ENCODE measurements around the gene AGXT.

AGXT gene

DNA sequence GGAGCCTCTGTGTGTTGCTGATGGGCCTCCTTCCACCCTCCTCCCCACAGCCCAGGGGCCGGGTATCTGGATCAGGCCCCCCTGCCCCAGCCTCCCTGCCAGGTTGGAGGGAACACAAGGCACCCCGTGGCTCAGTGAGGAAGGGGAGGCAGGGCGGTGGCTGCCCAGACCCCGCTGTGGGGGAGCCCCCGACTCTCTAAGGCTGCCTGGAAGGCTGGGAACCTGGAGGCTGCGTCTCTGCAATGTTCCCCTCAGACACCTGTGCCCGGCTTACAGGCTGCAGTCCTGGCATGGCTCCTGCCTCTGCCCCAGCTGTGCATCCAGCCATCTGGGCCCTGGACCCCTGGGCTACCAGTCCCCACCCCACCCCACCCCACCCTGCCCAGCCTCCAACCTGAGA lies 27.8 kb downstream of the AGXT start:
- Histone ChIP-seq H3K27me3 (ENCODE audit: insufficient read depth, poor library complexity, severe bottlenecking) (no peaks in the 10 kb centered on the region), H3K27ac (replicated peaks) (no peak overlapping the region), H3K4me3 (replicated peaks; ENCODE audit: insufficient read depth, low read length) (no peak overlapping the region)
- TF ChIP-seq, protein P1, sequence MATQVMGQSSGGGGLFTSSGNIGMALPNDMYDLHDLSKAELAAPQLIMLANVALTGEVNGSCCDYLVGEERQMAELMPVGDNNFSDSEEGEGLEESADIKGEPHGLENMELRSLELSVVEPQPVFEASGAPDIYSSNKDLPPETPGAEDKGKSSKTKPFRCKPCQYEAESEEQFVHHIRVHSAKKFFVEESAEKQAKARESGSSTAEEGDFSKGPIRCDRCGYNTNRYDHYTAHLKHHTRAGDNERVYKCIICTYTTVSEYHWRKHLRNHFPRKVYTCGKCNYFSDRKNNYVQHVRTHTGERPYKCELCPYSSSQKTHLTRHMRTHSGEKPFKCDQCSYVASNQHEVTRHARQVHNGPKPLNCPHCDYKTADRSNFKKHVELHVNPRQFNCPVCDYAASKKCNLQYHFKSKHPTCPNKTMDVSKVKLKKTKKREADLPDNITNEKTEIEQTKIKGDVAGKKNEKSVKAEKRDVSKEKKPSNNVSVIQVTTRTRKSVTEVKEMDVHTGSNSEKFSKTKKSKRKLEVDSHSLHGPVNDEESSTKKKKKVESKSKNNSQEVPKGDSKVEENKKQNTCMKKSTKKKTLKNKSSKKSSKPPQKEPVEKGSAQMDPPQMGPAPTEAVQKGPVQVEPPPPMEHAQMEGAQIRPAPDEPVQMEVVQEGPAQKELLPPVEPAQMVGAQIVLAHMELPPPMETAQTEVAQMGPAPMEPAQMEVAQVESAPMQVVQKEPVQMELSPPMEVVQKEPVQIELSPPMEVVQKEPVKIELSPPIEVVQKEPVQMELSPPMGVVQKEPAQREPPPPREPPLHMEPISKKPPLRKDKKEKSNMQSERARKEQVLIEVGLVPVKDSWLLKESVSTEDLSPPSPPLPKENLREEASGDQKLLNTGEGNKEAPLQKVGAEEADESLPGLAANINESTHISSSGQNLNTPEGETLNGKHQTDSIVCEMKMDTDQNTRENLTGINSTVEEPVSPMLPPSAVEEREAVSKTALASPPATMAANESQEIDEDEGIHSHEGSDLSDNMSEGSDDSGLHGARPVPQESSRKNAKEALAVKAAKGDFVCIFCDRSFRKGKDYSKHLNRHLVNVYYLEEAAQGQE (IDR thresholded peaks at IDR 0.05; ENCODE audit: insufficient replicate concordance, low read depth), result no peak
- TF ChIP-seq, protein P2, sequence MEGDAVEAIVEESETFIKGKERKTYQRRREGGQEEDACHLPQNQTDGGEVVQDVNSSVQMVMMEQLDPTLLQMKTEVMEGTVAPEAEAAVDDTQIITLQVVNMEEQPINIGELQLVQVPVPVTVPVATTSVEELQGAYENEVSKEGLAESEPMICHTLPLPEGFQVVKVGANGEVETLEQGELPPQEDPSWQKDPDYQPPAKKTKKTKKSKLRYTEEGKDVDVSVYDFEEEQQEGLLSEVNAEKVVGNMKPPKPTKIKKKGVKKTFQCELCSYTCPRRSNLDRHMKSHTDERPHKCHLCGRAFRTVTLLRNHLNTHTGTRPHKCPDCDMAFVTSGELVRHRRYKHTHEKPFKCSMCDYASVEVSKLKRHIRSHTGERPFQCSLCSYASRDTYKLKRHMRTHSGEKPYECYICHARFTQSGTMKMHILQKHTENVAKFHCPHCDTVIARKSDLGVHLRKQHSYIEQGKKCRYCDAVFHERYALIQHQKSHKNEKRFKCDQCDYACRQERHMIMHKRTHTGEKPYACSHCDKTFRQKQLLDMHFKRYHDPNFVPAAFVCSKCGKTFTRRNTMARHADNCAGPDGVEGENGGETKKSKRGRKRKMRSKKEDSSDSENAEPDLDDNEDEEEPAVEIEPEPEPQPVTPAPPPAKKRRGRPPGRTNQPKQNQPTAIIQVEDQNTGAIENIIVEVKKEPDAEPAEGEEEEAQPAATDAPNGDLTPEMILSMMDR (IDR thresholded peaks at IDR 0.05; ENCODE audit: insufficient read depth, low read length), result no peak
- no peak for TF ChIP-seq POLR2AphosphoS5 (IDR thresholded peaks at IDR 0.05; ENCODE audit: low read depth)
- TF ChIP-seq GABPA (IDR thresholded peaks at IDR 0.05; ENCODE audit: low read depth), result no peak
- TF ChIP-seq SPI1 (IDR thresholded peaks at IDR 0.05; ENCODE audit: borderline replicate concordance, low read depth), result no peak
- no peak for DNase-seq (ENCODE audit: low read depth in 1 of 2, low spot score in 1 of 2)

DNA sequence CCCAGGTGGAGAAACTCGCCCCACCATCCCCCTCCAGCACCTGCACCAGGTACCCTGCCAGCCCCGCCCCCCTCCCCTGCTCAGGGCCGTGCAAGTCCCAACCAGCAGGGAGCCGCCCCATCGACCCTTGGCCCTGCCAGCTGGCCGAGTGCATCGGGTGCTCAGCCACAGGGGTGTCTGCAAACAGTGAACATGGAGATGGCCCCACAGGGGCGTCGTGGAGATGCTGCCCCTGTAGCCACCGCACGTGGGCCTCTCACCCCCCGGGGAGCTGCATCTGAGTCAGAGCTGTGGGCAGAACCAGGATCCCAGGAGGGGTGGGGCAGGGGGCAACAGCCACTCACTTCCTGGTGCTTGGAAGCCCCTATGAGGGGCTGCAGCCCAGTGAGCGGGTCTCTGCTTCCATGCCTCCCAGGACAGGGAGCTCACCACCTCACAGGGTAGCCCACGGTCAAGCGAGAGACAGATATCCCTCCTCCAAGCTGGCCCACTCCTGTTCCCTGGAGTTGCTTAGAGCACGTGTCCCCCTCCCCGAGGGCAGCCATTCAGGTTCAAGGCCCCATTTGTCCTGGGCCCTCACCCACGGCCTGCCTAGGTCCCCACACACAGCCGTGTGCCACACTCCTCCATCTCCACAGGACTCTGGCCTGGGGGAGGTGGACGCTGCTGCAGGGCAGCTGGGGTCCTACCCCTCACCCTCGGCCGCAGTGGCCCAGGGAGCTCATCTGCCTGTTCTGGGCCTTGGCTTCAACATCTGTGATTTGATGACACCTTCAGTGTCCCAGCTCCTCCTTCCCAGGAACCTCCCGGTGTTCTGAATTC lies 28.5 kb downstream of the AGXT start:
- TF ChIP-seq, protein P1 (IDR thresholded peaks at IDR 0.05; ENCODE audit: insufficient replicate concordance, low read depth), result no peak
- H3K27me3 ChIP-seq (ENCODE audit: insufficient read depth, poor library complexity, severe bottlenecking), result no peaks in the 10 kb centered on the region
- H3K4me3 ChIP-seq (replicated peaks; ENCODE audit: insufficient read depth, low read length), result no peak overlapping the region
- DNase-seq (ENCODE audit: low read depth in 1 of 2, low spot score in 1 of 2), result no peak
- no peak overlapping the region for H3K27ac ChIP-seq (replicated peaks)

DNA sequence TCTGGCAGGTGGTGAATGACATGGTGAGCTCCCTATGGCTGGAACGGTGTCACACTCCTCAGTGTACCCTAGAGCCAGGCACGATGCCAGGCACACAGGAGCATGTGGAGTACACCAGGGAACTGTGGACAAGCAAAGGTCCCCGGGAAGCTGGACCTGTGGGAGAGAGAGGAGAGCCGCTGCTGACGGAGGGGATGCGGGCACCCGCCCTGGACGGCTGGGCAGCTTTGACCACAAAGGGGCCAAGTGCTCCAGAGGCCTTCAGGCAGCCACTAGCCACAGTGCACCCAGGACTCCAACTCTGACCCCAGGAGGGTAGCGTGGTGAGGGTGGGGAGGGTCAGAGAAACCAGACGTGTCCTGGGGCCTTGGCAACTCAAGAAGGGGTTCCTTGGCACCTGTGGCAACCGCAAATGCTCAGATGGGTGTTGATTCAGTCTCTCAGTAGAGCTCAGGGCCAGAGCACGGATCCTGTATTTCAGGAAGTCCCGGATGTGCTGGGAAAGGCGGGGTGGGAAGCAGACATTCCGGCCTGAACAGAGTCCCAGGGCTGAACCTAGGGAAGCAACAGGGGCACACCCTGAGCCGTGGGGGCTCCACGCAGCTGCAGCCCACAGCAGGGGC lies 29.6 kb downstream of the AGXT start:
- no peak for DNase-seq (ENCODE audit: low read depth in 1 of 2, low spot score in 1 of 2)
- Histone ChIP-seq H3K4me3 (replicated peaks; ENCODE audit: insufficient read depth, low read length) (no peak overlapping the region), H3K27ac (replicated peaks) (no peak overlapping the region), H3K27me3 (ENCODE audit: insufficient read depth, poor library complexity, severe bottlenecking) (no peaks in the 10 kb centered on the region)
- TF ChIP-seq POLR2AphosphoS5 (IDR thresholded peaks at IDR 0.05; ENCODE audit: low read depth) (no peak), SPI1 (IDR thresholded peaks at IDR 0.05; ENCODE audit: borderline replicate concordance, low read depth) (no peak), GABPA (IDR thresholded peaks at IDR 0.05; ENCODE audit: low read depth) (no peak)

DNA sequence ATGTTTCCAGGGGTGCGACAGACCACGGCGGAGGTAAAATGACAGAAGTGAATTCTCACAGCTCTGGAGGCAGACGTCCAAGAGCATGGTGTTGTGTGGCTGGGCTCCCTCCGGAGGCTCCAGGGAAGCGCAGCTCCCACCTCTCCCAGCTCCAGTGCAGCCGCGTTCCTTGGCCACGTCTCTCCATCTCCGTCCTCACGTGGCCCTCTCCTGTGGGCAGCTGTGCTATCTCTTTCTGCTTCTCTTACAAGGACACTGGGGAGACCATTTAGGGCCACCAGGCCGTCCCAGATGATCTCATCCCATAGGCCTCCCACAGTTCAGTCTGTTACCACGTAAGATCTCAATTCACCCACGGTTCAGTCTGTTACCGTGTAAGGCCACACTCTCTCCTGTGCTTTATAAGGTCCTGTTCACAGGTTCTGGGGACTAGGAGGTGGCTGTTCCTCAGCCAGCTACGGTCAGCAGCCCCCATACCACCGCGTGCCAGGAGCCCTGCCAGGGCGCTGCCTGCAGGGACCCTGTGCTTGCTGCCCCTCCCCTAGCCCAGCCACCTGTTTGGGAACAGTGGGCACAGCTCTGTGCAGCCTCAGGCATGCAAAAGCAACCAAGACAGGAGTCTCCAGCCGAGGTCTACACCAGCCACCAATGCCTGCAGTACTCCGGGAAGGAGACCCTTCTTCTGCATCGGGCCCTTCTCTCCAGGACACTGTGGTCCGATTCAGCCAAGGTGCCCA lies 30.3 kb downstream of the AGXT start:
- no peak for DNase-seq (ENCODE audit: low read depth in 1 of 2, low spot score in 1 of 2)
- TF ChIP-seq, protein P1 (IDR thresholded peaks at IDR 0.05; ENCODE audit: insufficient replicate concordance, low read depth), result no peak
- TF ChIP-seq GABPA (IDR thresholded peaks at IDR 0.05; ENCODE audit: low read depth) (no peak), POLR2AphosphoS5 (IDR thresholded peaks at IDR 0.05; ENCODE audit: low read depth) (no peak), SPI1 (IDR thresholded peaks at IDR 0.05; ENCODE audit: borderline replicate concordance, low read depth) (no peak)
- TF ChIP-seq, protein P2 (IDR thresholded peaks at IDR 0.05; ENCODE audit: insufficient read depth, low read length), result no peak
- no peak overlapping the region for H3K27ac ChIP-seq (replicated peaks)
- H3K4me3 ChIP-seq (replicated peaks; ENCODE audit: insufficient read depth, low read length), result no peak overlapping the region
- H3K27me3 ChIP-seq (ENCODE audit: insufficient read depth, poor library complexity, severe bottlenecking), result no peaks in the 10 kb centered on the region
